ENCODE results near the gene IREB2.

DNA sequence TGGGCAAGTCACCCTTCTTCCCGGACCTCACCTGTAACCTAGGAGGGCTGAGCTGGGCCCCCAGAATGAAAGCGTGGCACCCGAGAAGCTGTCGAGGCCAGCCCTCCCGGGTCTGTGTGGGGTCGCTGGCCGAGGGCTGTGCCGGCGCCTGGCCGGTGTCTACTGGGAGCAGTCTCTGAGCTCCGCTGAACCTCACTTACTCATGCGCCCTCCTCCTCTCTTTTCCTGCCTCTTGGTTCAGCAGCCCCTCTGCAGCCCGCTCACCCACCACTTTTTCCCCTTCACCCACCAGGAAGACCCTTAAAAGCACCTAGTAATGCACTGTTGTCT lies 69.8 kb downstream of the IREB2 start:
- TF ChIP-seq POLR2A (IDR thresholded peaks at IDR 0.05; ENCODE audit: low read depth, low read length) (no peak), POLR2AphosphoS5 (IDR thresholded peaks at IDR 0.05; ENCODE audit: low read depth, low read length) (no peak), TAF1 (IDR thresholded peaks at IDR 0.05; ENCODE audit: borderline replicate concordance, low read depth, low read length) (no peak)
